CD4-positive, alpha-beta T cell treated with Interleukin-17A for 4 hours (primary cell): Measurements from ENCODE around the gene ACBD6.

Source experiments
- DNase-seq: peaks from one replicate; pipeline ENCODE4 v3.0.0-alpha.2; 2020; ENCODE audit warnings: mixed read lengths

The ACBD6 gene

GRCh38 chr1:180287988-180288705, 214.2 kb downstream of the ACBD6 start:
- no peak for DNase-seq

GRCh38 chr1:180286417-180286816, 216.0 kb downstream of the ACBD6 start:
- DNase-seq = no peak

- DNase-seq = no peak
These were observed 219.3 kb downstream of the ACBD6 start for GRCh38 chr1:180283098-180283497.

GRCh38 chr1:180282401-180283044, 219.9 kb downstream of the ACBD6 start:
- DNase-seq = no peak

- DNase-seq = no peak
These were observed 220.9 kb downstream of the ACBD6 start for GRCh38 chr1:180281490-180281889.

GRCh38 chr1:180280617-180281016, 221.8 kb downstream of the ACBD6 start:
- DNase-seq = no peak

GRCh38 chr1:180279651-180280050, 222.7 kb downstream of the ACBD6 start:
- no peak for DNase-seq

- no peak for DNase-seq
These were observed 223.6 kb downstream of the ACBD6 start for GRCh38 chr1:180278596-180279395.

- no peak for DNase-seq
These were observed 224.2 kb downstream of the ACBD6 start for GRCh38 chr1:180278194-180278515.

GRCh38 chr1:180277476-180278193, 224.7 kb downstream of the ACBD6 start:
- no peak for DNase-seq

GRCh38 chr1:180275726-180276125, 226.7 kb downstream of the ACBD6 start:
- no peak for DNase-seq

GRCh38 chr1:180274221-180274620, 228.2 kb downstream of the ACBD6 start:
- no peak for DNase-seq

GRCh38 chr1:180273066-180273465, 229.3 kb downstream of the ACBD6 start:
- DNase-seq = no peak

- no peak for DNase-seq
These were observed 230.0 kb downstream of the ACBD6 start for GRCh38 chr1:180272395-180272794.

- no peak for DNase-seq
These were observed 230.8 kb downstream of the ACBD6 start for GRCh38 chr1:180271272-180272255.

- no peak for DNase-seq
These were observed 231.7 kb downstream of the ACBD6 start for GRCh38 chr1:180270530-180271271.

GRCh38 chr1:180269645-180270529, 232.5 kb downstream of the ACBD6 start:
- no peak for DNase-seq

- no peak for DNase-seq
These were observed 233.8 kb downstream of the ACBD6 start for GRCh38 chr1:180268556-180269075.

GRCh38 chr1:180267761-180268555, 234.4 kb downstream of the ACBD6 start:
- no peak for DNase-seq
